K562 (cell line): Measurements from ENCODE around the gene ELOVL2. TPM values are rescaled to one million over a fixed set of nuclear protein-coding genes. Genes with fewer than 3 reads are reported as not detected.

Experiments used
- AFF4 ChIP-seq: sonication (generic); formaldehyde crosslinking; IDR thresholded peaks from 2 replicates; pipeline ENCODE4 v1.8.0; 2023; ENCODE audit warnings: mild to moderate bottlenecking, missing genetic modification reagents
- BDP1 ChIP-seq: IDR thresholded peaks from 3 replicates; pipeline ENCODE4 v1.6.1; 2011; ENCODE audit not compliant: insufficient read length, insufficient read depth
- CBFA2T3 ChIP-seq: fragments of 450-650 bp; IDR thresholded peaks from 2 replicates; pipeline ENCODE4 v1.6.1; 2017
- CBX5 ChIP-seq: IDR thresholded peaks from 2 replicates; pipeline ENCODE4 v1.6.1; 2014; ENCODE audit warnings: low read depth, borderline replicate concordance
- HDAC2 ChIP-seq: fragments of 450-650 bp; IDR thresholded peaks from 2 replicates; pipeline ENCODE4 v1.6.1; 2016; ENCODE audit warnings: mild to moderate bottlenecking
- KDM1A ChIP-seq, 2 experiments: fragments of 450-650 bp; IDR thresholded peaks; 2 replicates each; pipeline ENCODE4 v1.6.1; 2016; ENCODE audit warnings: mild to moderate bottlenecking in 2 of 2
- LEF1 ChIP-seq: fragments of 450-650 bp; IDR thresholded peaks from 2 replicates; pipeline ENCODE4 v1.6.1; 2016; ENCODE audit warnings: mild to moderate bottlenecking
- MAFF ChIP-seq: IDR thresholded peaks from 2 replicates; pipeline ENCODE4 v1.6.1; 2012; ENCODE audit warnings: low read length, improper control_type of control experiment
- NFE2 ChIP-seq: IDR thresholded peaks from 2 replicates; pipeline ENCODE4 v1.6.1; 2014; ENCODE audit warnings: antibody characterized with exemption, low read depth
- NFYB ChIP-seq: IDR thresholded peaks from 2 replicates; pipeline ENCODE4 v1.6.1; 2011; ENCODE audit warnings: mild to moderate bottlenecking, moderate library complexity; ENCODE audit not compliant: insufficient read length; ENCODE audit errors: extremely low read depth
- NR2C2 ChIP-seq, 2 experiments: fragments of 200-800 bp in 1 of 2; sonication (Bioruptor generic) in 1 of 2; sonication (generic) in 1 of 2; formaldehyde crosslinking in 1 of 2; IDR thresholded peaks; 2 replicates each; pipeline versions ENCODE4 v1.6.1 to v1.8.0; 2016 to 2022; ENCODE audit warnings: mild to moderate bottlenecking in 1 of 2, missing compliant biosample characterization in 1 of 2, missing genetic modification characterization in 1 of 2, missing genetic modification reagents in 1 of 2
- RUNX1 ChIP-seq: sonication (generic); IDR thresholded peaks from 2 replicates; pipeline ENCODE4 v1.6.1; 2016; ENCODE audit warnings: antibody characterized with exemption, low read depth
- SLC30A9 ChIP-seq: fragments of 250-450 bp; sonication (Bioruptor Pico); IDR thresholded peaks from 2 replicates; pipeline ENCODE4 v1.8.0; 2022; ENCODE audit warnings: mild to moderate bottlenecking, moderate library complexity
- SMARCA4 ChIP-seq: fragments of 450-650 bp; IDR thresholded peaks from 2 replicates; pipeline ENCODE4 v1.6.1; 2016
- SRSF9 ChIP-seq: fragments of 200-400 bp; formaldehyde crosslinking; IDR thresholded peaks from 2 replicates; pipeline ENCODE4 v1.6.1; 2017; ENCODE audit warnings: low read depth, low read length, borderline replicate concordance
- TCF7L2 ChIP-seq: fragments of 150-350 bp; IDR thresholded peaks from 2 replicates; pipeline ENCODE4 v1.6.1; 2016; ENCODE audit warnings: low read depth, mild to moderate bottlenecking, low read length, moderate library complexity
- ZBTB40 ChIP-seq, 2 experiments: fragments of 450-650 bp in 1 of 2; sonication (generic) in 1 of 2; formaldehyde crosslinking in 1 of 2; IDR thresholded peaks; 2 replicates each; pipeline versions ENCODE4 v1.7.1 to v1.9.0; 2016 to 2022; ENCODE audit warnings: inconsistent platforms in 1 of 2, mild to moderate bottlenecking in 1 of 2, missing genetic modification reagents in 1 of 2
- ZNF408 ChIP-seq: fragments of 250-450 bp; sonication (Bioruptor Pico); IDR thresholded peaks from 2 replicates; pipeline ENCODE4 v1.4.0; 2020; ENCODE audit warnings: low read depth, mild to moderate bottlenecking, moderate library complexity
- polyA plus RNA-seq, 8 experiments: library from polyadenylated mRNA; depleted of rRNA in 4 of 8; stranded (reverse) in 5 of 8; unstranded in 3 of 8; fragments of >200 nt; fragmentation: Nextera tagmentation in 2 of 8; fragmentation: Illumina TruSeq in 1 of 8; extraction: Ambion mirVana in 2 of 8; extraction: Trizol in 1 of 8; gene quantifications; 2 replicates each; pipeline versions ENCODE4 v1.2.1 to v1.2.3, GENCODE V29; 2011 to 2014; ENCODE audit warnings: inconsistent platforms in 1 of 8, missing spikeins in 1 of 8
- total RNA-seq, 7 experiments: library from RNA; depleted of rRNA in 6 of 7; stranded (reverse); fragments of >200 nt in 6 of 7; fragmentation: Illumina TruSeq in 2 of 7; extraction: Trizol in 2 of 7; gene quantifications; 2 replicates each; pipeline versions ENCODE4 v1.2.1 to v1.2.3, GENCODE V29; 2011 to 2021; ENCODE audit warnings: low replicate concordance in 1 of 7

The ELOVL2 gene
- total and polyA plus RNA-seq, 9 of the 15 experiments (the other 6 are each of a cell fraction or from before 2014, with no cell fraction given) = 0.05 to 0.96 (median 0.31) TPM

GRCh38 chr6:11069760-11070159, 25.7 kb upstream of the ELOVL2 start (continued):
- TF ChIP-seq ZNF408 (no peak), SMARCA4 (peak; percentile 67; the same call in 1 of the 2 replicates), BDP1 (no peak), NFE2 (peak; percentile 93), SLC30A9 (CRISPR knock-in tag) (no peak), NFYB (no peak), ZBTB40 (IDR thresholded peaks at IDR 0.05) (no peak), ZBTB40 (CRISPR knock-in tag; IDR thresholded peaks at IDR 0.05) (no peak), LEF1 (no peak), KDM1A (IDR thresholded peaks at IDR 0.05) (peak; percentile 74 to 81; a peak in 3 of 4 replicates), SRSF9 (no peak), CBX5 (no peak), MAFF (peak; percentile 54; the same call in 1 of the 2 replicates), TCF7L2 (no peak), RUNX1 (no peak), HDAC2 (peak; percentile 42; the same call in 1 of the 2 replicates), CBFA2T3 (peak; percentile 43), NR2C2 (CRISPR knock-in tag; IDR thresholded peaks at IDR 0.05) (no peak), NR2C2 (tag; IDR thresholded peaks at IDR 0.05) (peak; percentile 66), AFF4 (CRISPR knock-in tag) (no peak)
